ENCODE data around the gene PRAMEF1.

- no peak for TF ChIP-seq POLR2A (IDR thresholded peaks at IDR 0.05)
- TF ChIP-seq, protein P1, sequence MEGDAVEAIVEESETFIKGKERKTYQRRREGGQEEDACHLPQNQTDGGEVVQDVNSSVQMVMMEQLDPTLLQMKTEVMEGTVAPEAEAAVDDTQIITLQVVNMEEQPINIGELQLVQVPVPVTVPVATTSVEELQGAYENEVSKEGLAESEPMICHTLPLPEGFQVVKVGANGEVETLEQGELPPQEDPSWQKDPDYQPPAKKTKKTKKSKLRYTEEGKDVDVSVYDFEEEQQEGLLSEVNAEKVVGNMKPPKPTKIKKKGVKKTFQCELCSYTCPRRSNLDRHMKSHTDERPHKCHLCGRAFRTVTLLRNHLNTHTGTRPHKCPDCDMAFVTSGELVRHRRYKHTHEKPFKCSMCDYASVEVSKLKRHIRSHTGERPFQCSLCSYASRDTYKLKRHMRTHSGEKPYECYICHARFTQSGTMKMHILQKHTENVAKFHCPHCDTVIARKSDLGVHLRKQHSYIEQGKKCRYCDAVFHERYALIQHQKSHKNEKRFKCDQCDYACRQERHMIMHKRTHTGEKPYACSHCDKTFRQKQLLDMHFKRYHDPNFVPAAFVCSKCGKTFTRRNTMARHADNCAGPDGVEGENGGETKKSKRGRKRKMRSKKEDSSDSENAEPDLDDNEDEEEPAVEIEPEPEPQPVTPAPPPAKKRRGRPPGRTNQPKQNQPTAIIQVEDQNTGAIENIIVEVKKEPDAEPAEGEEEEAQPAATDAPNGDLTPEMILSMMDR (IDR thresholded peaks at IDR 0.05), result no peak
- TF ChIP-seq POLR2AphosphoS5 (IDR thresholded peaks at IDR 0.05), result no peak
Observed at GRCh38 chr1:12775443-12775842, 15.8 kb upstream of the PRAMEF1 start.
